Suppressor macrophage treated with lipopolysaccharide for 4 hours (primary cell): ENCODE measurements around the gene SLC16A4.

ENCODE experiments used
- DNase-seq: peaks from one replicate; pipeline ENCODE4 v3.0.0-alpha.2; 2020

SLC16A4 gene

GRCh38 chr1:110350360-110350759, 40.5 kb downstream of the SLC16A4 start:
- DNase-seq = no peak

- DNase-seq = no peak
These were observed 42.1 kb downstream of the SLC16A4 start for GRCh38 chr1:110348771-110349170.

GRCh38 chr1:110348050-110348449, 42.8 kb downstream of the SLC16A4 start:
- no peak for DNase-seq

GRCh38 chr1:110347182-110347893, 43.5 kb downstream of the SLC16A4 start:
- DNase-seq = no peak

- DNase-seq = no peak
These were observed 44.1 kb downstream of the SLC16A4 start for GRCh38 chr1:110346690-110347089.

- no peak for DNase-seq
These were observed 45.3 kb downstream of the SLC16A4 start for GRCh38 chr1:110345480-110345879.

GRCh38 chr1:110344152-110344551, 46.7 kb downstream of the SLC16A4 start:
- no peak for DNase-seq

- DNase-seq = no peak
These were observed 47.6 kb downstream of the SLC16A4 start for GRCh38 chr1:110343249-110343648.

- DNase-seq = no peak
These were observed 48.9 kb downstream of the SLC16A4 start for GRCh38 chr1:110341872-110342331.

GRCh38 chr1:110341146-110341871, 49.5 kb downstream of the SLC16A4 start:
- DNase-seq = no peak

GRCh38 chr1:110340207-110340468, 50.7 kb downstream of the SLC16A4 start:
- DNase-seq = no peak

- DNase-seq = peak; percentile 54
These were observed 51.2 kb downstream of the SLC16A4 start for GRCh38 chr1:110339407-110340206.

- peak; percentile 100 for DNase-seq
These were observed 51.9 kb downstream of the SLC16A4 start, which contains the start of gene RBM15 for GRCh38 chr1:110338886-110339406. Gene RBM15 (plus strand): TSS chr1:110339377. CDS start chr1:110339406, 29 bp downstream.

GRCh38 chr1:110338309-110338885, 52.4 kb downstream of the SLC16A4 start:
- DNase-seq = peak; percentile 92

- peak; percentile 57 for DNase-seq
These were observed 53.0 kb downstream of the SLC16A4 start for GRCh38 chr1:110337704-110338308.

- no peak for DNase-seq
These were observed 54.4 kb downstream of the SLC16A4 start for GRCh38 chr1:110336300-110337039.

GRCh38 chr1:110335265-110335664, 55.6 kb downstream of the SLC16A4 start:
- no peak for DNase-seq

- no peak for DNase-seq
These were observed 62.1 kb downstream of the SLC16A4 start for GRCh38 chr1:110328700-110329099.

GRCh38 chr1:110328274-110328673, 62.6 kb downstream of the SLC16A4 start:
- no peak for DNase-seq

- DNase-seq = no peak
These were observed 64.0 kb downstream of the SLC16A4 start for GRCh38 chr1:110326826-110327225.

- no peak for DNase-seq
These were observed 66.2 kb downstream of the SLC16A4 start for GRCh38 chr1:110324667-110325066.

- DNase-seq = no peak
These were observed 69.0 kb downstream of the SLC16A4 start for GRCh38 chr1:110321846-110322245.
